GM21717 (cell line): ENCODE measurements around the gene PON1.
A peak's percentile ranks its signal among the peaks of the same experiment; 100 is the strongest.

ENCODE experiments used
- ATAC-seq: cut with Tn5 transposase; IDR thresholded peaks from one replicate; pipeline ENCODE4 v1.9.1; 2021; ENCODE audit warnings: mild to moderate bottlenecking, moderate library complexity; ENCODE audit not compliant: unreplicated experiment

The PON1 gene

DNA sequence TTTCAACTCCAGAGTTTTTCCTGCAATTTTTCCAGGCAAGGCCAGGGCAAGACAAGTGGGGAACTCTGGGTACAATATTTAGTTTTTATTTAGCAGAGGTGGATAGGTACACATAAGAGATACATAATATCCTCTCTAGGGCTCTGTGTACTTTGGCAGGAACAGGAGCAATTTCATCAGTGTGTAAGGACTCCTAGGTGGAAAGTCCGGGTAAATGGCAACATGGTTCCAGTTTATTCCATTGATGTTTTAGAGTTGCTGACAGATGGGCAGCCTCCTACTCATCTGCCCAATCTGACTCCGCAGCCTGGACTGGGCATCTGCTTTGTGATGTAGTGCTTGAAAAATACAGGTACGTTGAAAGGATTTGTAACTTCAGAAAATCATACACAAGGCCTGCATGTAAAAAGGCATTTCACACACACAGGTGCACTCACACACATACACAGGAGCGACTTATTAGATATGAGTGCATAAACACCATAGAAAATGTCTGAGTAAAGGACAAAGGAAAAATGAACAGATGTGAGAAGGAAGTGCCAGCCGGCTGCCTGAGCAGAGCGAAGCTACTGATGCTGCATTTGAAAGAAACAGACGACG is 5.7 kb downstream of the PON1 start:
- no peak for ATAC-seq

DNA sequence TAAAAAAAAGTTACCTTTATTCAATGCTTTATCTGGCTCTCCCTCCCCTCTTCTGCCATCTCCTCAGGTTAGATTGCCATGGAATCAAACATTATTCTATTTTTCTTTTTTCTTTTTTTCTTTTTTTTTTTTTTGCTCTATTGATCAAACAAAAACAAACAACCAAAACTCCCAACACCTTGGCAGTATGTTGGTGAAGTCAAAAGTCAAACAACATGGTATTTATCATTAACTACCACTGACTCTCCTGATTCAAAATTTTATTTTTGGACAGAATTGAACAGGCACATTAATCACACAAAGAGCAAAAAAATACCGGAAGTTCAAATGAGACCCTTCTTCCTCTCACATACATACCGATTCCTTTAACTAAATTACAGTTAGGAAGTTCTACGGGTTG is 6.4 kb downstream of the PON1 start:
- no peak for ATAC-seq

DNA sequence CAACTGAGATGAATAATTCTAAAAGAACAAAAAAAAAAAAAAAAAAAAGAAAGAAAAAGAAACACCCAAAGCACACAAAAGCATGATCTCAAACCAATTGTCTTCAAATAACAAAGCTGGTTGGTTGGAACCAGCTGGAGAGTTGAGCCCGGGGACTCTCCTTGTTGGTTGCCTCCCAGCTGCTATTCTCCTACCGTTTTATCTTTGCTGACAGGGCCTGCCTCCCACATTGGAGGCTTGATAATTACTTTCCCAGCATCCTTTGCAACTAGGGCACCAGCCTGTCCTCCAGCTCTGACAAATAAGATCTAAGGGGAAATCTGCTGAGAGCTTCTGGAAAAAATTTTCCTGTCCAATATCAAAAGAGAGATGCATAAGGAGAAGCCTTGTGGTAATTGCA is 6.8 kb downstream of the PON1 start:
- ATAC-seq: no peak

DNA sequence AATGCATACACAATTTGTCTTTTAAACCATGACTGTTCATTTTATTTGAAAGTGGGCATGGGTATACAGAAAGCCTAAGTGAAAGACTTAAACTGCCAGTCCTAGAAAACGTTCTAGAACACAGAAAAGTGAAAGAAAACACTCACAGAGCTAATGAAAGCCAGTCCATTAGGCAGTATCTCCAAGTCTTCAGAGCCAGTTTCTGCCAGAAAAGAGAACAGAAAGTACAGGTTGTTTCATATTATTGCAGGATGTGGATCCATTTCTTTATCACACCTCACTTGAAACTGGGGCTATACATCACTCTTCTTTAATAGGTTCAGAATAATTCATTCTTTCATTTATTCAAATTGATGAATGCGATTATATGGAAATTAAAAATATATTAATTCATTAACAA is 7.7 kb downstream of the PON1 start:
- ATAC-seq: peak; percentile 87

DNA sequence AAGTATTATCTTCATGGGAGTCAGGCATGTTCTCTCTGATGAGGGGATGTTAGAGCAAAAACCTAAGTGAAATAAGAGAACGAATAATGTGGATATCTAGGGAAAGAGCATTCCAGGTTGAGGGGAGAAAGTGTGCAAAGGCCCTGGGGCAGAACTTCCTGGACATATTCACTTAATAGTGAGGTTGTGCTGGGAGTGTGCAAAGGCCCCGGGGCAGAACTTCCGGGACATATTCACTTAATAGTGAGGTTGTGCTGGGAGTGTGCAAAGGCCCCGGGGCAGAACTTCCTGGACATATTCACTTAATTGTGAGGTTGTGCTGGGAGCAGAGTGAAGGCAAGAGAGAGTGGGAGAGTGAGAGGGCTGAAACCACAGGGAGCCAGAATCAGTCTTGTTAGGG is 11.8 kb downstream of the PON1 start:
- no peak for ATAC-seq

DNA sequence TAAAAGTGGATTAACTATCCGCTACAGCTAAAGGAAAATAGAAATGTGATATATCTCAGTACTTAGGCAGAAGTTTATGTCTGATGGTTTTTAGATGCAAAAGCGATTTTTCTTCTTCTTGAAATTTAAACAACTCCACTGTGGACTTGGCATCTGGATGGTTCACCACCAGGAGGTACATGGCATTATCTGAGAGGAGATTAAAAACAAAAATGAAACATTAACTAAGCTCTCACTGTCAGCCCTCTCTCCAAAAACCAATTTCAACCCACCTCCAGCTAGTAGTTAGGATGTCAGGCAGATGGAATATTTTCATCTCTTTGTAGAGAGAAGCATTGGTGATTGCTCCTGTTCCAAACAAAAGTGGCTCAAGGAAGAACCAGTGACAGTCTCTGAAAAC is 12.9 kb downstream of the PON1 start:
- ATAC-seq: no peak

DNA sequence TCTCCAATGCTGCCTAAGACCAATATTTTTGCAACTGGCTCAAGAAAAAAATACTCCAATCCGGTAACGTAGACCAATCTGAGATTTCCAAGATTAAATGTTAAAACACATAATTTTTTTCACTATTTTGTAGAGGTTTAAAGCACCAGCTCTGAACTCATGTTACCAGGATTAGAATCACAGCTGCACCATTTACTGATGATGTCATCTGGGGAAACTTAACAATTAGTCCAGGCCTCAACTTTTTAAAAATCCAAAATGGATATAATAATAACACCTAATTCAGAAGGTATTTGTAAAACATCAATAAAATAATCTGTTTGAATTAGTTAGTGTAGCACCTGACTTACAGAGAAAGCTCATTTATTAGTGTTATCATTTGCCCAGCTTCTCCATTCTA is 14.4 kb downstream of the PON1 start:
- ATAC-seq: no peak

DNA sequence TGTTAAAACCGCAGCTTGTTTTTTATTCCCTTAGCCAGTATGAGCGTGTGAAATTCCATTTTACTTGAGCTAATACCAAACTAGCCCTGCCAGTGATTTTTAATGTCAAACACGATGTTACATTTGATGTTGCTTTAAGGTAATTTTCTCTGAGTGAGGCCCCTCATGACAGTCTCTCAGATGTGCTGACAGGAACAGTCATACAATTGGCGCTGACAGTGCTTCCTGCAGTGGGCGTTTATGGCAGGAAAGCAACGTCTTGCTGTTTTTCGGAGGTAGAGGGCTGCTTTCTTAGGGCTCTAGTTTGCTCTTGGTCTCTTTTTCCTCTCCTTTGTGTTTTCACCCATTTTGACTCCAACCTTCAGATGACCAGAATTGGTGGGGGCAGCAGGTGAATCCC is 19.3 kb downstream of the PON1 start:
- no peak for ATAC-seq

DNA sequence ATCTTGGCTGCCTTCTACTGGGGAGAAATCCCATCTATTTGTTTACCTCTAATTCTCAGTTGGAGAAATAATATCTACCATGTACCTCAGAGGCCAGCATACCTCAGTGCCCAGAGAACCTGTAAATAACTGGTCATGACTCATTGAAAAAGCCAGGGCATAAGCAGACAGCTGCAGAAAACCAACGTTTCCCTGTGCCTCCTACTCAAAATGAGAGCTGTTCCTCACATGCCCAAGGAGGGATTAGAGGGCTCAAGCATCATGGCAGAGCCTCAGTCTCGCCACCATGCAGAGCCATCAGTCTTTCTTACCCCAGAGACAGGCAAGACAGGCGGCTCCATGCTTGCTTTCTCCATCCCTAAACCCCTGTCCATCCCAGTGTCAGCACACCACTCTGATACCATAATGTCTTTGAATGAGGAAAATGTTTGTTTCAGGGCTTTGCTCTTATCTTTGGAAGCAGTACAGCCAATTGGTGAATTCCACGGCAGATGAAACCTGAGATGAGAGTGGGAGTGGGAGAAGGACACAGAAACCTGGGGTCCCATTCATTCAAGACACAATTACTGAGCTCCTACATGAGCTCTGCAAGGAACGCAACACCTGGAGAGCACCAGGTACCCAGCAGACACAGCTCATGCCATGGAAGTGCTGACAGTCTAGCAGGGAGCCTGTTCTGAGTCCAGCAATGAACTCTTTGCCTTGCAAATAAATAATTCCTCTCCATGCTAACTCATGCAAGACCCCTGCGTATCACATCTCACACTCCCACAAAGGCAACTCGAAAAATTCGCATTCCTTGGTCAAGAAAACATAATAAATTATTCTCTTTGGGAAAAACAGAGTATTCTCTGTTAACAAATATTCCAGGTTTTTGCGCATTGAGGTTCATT is 21.1 kb downstream of the PON1 start:
- no peak for ATAC-seq

DNA sequence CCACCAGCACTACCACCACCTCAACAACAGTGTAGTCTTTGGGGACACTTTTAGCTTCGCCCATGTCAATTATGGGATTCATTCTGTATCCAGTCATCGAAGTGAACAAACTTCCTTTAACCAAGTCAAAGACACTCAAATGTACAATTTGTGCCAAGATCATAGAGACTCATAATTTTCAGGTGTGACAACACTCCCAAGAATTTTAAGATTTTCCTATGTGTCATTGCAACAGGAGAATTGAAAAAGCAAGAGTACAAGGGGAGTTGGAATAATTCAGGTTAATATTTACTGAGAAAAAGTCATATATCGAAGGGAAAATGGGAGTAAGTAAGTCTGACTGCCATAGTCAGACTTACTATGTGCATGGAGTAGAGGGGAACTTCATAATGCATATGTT is 26.2 kb downstream of the PON1 start:
- ATAC-seq: no peak

DNA sequence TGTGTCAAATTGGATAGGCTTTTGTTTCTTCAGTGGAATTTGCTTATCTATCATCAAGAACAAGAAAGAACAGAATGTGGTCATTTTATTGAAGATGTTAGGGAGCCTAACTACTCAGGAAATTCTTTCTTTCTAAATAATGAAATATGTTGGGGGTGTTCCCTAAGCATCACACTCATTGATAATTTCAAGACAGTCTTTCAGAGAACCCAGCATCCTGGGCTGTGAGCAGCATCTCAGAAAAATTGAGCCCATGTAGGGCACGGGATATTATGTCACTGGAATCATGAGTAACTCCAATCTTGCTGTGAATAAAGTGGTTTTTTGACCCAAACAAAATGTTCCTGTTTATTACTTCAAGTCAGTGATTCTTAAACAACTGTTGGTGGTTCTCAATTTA is 27.3 kb downstream of the PON1 start:
- ATAC-seq: no peak

DNA sequence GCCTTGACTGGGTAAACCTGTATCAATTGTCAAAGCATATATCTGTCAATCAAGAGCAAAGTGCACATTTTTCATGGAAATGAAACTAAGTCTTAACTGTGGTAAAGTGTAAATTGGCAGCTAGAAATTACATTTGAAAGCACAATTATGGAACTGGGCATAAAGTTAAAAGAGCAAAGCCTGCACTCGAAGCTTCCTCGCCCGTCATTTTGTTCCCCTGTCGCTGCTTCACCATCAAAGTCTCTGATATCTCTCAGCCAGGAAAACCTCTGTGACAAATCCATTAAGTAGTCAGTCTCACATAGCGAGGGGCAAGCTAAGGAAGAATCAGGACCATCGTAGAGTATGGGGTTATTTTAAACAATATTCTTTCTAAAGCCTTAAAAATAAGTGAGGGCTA is 27.9 kb downstream of the PON1 start:
- no peak for ATAC-seq

DNA sequence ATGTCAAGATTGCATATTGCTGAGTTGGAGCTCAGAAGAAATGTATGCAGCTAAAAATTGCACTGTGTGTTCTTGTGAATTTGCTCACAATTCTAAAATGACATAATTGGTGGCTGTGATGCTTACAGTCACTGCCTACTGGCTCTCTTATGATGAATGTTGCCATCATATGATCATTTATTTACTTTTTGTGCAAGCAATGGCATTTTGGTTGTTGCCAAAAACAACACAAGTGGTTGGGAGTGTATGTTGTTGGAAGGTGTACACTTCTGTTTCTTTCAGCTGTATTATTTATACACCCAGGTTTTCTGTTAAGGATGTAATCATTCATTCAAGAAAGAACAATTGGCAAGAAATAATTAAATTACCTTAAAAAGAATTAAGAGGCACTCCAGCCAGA is 28.9 kb downstream of the PON1 start:
- no peak for ATAC-seq

DNA sequence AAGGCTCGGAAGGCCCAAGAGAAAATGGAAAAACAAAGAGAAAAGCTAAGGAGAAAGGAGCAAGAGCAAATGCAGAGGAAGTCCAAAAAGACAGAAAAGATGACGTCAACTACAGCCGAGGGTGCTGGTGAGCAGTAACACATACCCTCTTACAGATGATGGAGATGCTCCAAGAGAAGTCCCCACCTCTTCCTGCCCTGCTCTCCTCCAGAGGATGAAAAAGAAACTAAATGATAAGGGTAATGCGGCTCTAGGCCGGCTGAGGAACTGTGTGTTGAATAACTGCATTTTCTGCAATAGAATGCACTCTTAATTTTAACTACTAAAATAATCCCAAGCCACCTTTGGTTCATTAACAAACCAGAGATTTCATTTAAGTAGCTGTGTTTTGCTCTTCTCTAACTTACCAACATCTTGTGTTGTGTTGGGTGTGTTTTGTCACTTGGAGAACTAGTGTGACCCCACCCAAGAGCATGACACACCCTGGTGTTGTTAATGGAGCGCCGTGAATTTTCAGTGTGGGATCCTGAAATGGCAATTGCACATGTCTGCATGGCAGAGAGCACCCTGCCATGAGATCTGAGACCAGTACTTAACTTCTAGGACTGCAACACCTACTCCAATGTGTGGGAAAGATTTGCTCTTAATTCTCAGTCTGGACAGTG is 34.0 kb downstream of the PON1 start:
- no peak for ATAC-seq

DNA sequence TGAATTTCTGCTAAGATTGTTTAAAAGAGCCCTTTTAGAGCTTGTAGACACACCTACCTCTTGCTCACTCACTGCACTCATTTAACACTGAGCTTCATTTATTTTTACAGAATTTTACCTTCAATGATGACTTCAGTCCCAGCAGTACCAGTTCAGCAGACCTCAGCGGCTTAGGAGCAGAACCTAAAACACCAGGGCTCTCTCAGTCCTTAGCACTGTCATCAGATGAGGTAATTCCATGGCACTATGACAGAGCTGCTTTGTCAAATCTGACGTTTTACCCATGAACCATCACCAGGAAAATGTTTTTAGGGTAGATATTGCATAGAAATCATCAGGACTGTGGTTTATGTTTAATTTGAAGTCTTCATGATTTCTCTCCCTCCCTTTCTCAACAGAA is 38.2 kb downstream of the PON1 start:
- ATAC-seq: no peak

DNA sequence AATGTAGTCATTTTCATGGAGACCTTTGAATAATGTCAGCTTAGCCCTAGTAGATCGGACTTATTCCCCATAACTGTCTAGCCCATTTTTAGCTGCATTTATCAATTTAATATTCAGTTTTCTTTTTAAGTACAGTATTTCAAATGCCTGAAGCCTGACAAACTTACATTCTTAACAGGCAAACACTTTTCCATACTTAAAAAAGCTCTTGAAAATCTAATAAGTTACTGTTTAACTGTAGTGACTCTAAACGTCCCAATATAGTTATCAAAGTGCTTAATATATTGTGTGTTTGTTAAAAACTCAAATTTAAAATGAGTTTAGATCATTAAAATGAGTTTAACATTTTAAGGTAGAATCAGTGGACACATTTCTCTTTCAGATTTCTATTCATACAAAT is 44.9 kb downstream of the PON1 start:
- ATAC-seq: no peak

DNA sequence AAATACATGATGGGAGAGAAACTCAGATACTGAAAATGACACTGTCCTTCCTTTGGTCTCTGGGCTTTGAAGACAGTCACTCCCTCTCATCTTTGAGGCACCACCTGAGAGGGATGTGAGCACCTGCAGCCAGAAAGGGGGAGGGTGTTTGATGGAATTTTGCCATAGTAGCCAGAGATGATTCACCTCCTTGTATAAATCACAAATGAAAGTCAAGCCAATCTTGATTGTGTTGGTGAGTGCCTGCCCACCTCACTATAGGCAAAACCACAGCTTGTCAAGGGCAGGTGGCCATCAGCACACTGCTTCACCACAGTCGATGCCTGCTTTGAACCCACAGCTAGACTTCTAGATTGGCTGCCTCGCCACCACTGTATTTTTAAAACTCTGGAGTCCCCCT is 48.2 kb downstream of the PON1 start:
- ATAC-seq: no peak

DNA sequence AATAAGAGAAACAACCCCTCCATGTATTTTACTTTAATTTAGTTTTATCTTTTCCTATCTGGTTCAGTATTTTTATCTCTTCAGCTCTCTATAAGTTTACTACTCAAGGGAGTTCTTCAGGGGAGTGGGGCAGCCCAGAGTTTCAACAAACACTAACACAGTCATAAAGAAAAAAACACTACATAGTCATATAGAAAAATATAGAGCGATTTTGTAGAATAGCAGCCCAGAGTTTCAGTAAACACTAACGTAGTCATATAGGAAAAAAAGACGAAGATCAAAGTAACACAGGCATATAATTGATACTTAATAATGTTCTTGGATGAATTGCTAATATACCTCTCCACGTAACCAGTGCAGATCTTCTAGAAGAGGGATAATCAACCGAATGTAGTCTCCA is 54.7 kb downstream of the PON1 start:
- no peak for ATAC-seq

DNA sequence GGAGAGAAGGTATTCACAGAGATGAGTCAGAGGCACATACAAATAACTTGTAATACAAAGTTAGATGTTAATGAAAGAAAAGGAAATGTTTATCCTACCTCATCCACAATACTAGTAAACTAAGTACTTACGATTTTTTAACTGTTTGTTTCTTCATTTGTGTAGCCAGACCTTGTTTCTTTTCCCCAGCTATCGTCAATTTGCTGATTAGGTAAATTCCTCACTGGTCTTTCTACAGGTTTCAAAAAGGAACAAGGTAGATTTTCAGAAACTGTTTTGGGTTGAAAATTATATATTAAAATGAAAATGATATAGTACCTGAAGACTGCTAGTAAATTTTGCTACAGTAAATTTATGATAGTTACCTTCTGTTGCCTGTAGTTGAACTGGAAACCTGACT is 56.6 kb downstream of the PON1 start:
- no peak for ATAC-seq

DNA sequence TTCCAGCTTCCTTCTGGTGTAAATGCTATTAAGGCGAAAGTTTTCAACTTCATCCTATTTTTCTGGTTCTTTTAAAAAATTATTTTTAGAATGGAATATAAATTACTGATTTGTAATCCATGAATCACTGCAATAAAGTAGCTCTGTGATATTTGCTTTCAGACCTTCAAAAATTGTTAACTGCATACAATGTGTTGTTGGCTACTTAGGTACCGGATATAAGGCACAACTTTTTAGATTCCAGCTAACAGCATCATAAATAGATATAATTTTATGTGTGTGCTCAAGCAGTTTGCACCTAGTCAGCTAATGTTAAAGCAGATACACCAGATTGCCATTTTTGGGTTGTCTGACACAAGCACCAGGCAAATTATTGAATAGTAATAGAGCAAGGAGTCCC is 58.7 kb downstream of the PON1 start:
- ATAC-seq: no peak

DNA sequence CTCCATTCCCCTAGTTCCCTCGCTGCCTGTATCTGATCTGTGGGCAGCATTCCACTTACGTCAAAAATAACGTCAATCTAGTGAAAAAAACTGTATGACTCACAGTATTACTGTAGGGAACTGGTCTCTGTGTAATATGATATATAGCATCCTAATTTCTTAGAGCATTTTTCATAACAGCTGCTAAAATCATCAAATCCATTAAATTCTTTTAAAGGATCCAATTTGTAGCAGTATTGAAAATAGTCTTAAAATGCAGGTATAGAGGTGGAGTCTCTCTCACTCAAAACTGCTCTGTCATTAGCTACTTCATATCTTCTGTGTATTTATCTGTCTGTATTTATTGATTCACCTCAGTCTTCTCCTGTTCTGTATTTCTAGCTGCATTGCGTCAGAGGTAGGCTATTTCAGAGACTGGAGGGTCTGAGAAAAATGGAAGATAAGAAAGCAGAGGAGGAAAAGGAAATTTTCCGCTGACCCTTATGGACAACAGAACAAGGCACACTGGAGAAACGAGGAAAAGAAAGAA is 59.9 kb downstream of the PON1 start:
- ATAC-seq: no peak

DNA sequence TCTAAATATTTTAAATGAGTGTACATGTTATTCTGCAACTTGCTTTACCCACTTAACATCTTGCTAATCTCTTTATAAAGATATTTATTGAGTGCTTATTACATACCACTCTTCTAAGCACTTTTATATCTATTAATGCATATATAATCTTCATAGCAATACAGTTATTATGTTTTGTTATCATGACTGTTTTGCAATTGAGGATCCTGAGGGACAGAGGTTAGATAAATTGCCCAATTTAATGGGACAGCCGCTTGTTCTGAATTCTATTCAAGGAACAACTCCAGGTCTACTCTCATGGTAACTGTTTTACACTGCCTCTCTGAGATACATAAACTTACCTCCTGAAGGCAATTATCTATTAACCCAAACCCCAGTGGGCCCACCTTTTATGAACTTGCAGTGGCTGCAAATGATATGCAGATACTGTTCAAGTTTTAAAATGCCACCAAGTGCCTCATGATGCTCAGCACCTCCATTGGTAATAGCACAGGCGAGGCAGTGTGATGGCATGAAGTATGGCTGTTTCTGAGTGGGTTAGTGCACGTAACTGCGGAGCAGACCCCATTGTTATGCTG is 60.5 kb downstream of the PON1 start:
- no peak for ATAC-seq
